Activated naive CD4-positive, alpha-beta T cell treated with Interleukin-2 at 50 U/mL for 16 hours (primary cell): ENCODE results near the gene LRRC53.

Source experiments
- DNase-seq: peaks from one replicate; pipeline ENCODE4 v3.0.0-alpha.2; 2020

LRRC53 gene, protein sequence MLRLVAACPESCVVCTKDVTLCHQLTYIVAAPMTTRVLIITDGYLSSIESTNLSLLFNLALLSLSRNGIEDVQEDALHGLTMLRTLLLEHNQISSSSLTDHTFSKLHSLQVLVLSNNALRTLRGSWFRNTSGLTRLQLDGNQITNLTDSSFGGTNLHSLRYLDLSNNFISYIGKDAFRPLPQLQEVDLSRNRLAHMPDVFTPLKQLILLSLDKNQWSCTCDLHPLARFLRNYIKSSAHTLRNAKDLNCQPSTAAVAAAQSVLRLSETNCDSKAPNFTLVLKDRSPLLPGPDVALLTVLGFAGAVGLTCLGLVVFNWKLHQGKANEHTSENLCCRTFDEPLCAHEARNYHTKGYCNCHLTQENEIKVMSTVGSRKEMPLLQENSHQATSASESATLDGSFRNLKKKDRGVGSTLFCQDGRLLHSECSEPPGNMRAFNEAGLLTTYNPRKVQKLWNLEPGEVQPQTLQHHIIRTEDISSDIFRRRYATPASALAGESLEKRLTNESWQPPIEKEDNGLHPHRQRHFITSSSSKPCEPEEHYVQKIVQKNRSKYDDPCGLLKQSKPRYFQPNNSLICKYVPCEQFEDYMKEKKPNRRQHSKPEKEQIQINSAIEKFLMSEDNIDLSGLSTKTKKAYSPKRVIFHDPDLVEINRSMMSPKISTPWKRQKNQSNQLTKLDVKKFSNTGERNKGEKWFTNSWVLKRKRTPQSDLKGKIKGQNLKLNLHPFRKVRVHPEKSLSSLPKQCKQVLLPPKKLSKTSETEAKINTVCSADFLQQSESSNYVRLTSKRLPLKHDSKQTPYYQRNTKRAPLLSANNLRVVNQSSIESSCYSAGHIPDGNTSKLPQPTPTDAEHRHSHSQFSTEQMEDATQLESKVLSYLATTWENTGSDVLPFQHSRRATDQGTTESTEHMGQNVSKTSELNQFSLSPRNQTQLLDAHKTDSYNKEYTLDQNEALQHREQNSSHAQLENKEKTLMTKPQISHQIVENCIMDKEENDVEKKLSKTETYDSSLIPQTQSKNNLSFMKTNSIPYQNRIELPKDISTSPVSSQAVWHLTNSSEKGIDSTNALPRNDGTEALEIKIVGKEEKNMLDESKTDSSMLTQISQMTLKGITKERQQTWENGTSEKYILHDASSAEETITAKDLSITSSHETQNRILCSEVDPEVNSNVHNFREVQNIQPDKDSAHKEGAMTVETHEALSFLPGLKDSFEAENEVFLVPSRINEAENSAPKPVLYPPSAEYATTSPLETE

GRCh38 chr1:74512170-74512915, at the start of gene LRRC53:
TSS of gene LRRC53 (minus strand) at chr1:74512611. CDS start at chr1:74483349, 29,262 bp downstream.
- DNase-seq, result no peak

GRCh38 chr1:74549932-74550331, 37.5 kb upstream of the LRRC53 start:
- DNase-seq, result no peak

DNA sequence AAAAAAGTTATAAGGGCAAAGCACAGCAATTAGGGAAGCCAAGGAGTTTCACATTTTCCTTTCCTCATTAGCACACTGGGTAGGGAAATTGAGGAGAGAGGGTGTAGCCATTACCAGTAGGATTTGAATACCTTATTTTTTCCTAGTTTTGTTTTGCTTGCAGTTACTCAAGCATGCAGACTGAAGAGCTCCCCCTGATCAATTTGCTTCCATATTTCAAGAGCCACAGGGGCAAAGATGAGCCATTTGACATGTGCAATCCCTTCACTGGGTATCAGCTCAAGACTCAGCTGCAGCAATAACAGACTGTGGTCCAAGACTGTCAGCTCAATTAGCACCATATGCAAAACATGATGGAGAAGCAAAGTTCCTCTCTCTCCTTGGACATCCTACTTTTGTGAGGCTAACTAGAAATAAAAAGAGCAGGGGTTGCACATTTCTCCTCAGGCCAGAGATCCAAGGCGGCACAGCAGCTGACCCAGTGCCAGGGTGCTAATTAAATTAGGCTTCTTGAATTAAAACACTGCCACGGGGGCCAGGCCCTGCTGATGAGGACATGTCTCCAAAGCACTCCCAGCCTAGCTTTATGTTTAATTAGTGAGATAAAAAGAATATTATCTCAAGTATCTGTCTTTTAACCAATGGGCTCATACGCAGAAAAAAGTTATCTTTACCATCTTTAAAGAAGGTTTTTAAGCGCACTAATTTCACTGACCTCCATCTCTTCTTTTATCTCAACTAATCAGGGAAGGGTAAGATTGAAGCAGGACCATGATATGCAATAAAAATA, 36.7 kb upstream of the LRRC53 start:
- DNase-seq, result no peak

DNA sequence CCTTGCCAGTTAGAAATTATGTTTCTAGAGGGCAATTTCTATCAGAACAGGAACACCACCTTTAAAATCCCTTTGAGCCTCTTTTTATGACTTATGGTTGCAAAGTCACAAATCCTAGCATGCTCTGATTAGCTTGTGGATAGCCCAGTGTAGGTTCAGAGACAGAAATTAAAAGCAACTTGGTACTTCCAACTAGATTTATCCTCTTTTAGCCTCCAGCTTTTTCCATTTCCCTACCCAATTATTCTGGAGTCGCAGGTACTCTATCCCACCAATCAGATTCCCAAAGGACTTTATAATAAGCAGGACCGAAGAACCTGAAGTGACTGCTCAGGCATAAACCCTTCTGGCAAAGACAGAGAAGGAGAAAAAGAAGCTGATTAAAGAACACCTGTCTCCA, 33.4 kb upstream of the LRRC53 start:
- no peak for DNase-seq

DNA sequence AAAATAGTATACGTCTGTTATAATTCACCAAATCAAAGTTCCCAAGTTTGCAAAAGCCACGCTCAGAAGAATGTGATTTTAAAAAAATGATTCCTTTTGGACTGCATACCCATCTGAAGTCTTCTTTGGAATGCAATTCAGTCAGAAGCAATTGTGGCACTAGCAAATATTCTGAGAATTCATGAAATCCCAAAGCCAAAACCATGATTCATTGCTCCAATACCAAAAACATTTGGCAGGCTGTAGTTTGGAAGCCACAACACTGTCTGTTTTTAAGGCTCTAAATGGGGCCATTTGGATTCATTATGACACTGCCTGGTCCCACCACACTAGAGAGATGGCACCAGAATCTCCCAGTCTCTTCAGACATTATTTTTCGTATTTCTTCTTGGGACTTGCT, 21.8 kb upstream of the LRRC53 start:
- no peak for DNase-seq

- DNase-seq, result no peak
Measured at GRCh38 chr1:74531796-74532195, 19.4 kb upstream of the LRRC53 start.

DNA sequence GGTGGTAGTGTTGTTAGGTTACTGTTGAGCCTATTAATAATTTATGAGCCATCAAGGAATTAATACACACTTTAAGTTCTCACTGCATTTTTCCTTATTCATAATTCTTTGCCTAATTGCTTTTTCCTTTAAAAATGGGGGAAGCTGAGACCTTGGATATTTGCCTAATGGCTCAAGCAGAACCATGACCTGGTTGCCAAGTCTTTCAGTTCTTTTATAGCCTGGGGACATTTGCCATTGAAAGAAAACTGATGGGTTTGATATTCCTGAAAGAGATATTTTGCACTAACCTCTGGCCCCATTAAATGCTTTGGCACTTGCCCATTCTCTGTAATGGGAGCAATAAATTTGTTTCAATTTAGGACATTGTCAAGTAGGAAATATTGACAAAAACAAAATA, 18.5 kb upstream of the LRRC53 start:
- DNase-seq, result no peak

GRCh38 chr1:74528123-74528522, 15.7 kb upstream of the LRRC53 start:
- no peak for DNase-seq

DNA sequence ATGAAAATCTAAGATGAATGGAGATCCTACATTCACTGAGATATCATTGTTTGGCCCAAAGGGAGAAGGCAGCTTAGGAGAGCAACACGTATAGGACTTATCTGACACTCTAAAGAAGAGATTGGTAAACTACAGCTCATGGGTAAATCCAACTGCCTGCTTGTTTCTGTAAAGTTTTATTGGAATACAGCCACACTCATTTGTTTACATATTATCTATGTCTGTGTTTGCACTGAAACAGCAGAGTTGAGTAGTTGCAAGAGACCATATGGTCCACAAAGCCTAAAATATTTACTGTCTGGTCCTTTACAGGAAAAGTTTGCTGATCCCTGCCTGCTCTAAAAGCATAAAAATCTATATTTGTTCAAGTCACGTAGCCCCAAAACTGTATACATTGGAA, 14.3 kb upstream of the LRRC53 start:
- no peak for DNase-seq

GRCh38 chr1:74523873-74524480, 11.6 kb upstream of the LRRC53 start:
- DNase-seq, result no peak

DNA sequence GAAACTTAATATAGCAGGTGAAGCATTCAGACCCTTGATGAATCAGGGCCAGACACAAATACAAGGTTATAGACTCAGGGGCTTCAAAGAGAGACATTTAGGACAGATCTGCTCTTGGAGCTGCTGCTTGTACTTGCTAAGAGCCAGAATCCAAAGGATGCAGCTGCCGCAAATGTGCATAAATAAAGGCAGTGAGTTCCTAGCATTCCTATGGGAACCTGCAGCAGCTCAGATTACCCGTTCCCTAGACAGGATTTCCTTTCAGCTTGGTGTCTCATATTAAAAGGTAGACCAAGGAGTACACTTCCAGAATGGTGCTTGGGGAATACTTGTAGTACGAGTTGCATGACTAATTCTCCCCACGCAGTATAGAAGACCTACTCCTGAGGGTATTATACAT, 9.7 kb upstream of the LRRC53 start:
- DNase-seq, result no peak

- no peak for DNase-seq
Measured at GRCh38 chr1:74517599-74518051, 5.2 kb upstream of the LRRC53 start.

GRCh38 chr1:74513411-74514300, 1.2 kb upstream of the LRRC53 start:
- no peak for DNase-seq

GRCh38 chr1:74508449-74508848, 4.0 kb downstream of the LRRC53 start:
- no peak for DNase-seq

DNA sequence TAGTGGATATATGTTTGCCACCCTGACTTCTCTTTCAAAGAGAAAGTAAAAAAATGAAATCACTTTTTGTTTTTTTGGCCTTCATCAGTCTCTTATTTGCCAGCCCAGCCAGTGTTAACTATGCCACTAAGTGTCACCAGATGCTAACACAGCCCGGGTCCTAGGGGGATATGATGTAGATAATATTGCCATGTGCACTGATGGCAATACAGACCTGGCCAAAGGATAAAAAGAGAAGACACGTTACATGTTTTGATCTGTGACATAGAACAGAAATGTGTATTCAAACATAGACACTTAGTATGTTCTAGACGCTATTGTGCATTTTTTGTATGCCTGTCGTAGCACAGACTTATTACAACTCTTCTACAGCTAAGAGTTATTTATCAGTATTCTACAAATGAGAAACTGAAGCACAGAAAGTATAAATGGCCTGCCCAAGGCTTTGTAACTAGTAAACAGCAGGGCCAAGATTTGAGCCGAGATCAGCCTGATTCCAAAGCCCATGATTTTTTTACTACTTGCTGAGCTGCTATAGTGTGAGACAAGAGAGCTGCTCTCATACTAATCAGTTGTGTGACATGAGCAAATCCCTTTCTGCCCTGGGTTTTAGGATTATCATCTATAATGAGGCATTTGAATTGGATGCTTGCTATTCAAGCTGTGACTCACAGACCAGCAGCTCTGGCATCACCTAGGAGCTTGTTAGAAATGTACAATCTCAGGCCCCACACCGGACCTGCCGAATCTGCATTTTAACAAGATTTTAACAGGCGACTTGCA, 6.3 kb downstream of the LRRC53 start:
- DNase-seq, result no peak

DNA sequence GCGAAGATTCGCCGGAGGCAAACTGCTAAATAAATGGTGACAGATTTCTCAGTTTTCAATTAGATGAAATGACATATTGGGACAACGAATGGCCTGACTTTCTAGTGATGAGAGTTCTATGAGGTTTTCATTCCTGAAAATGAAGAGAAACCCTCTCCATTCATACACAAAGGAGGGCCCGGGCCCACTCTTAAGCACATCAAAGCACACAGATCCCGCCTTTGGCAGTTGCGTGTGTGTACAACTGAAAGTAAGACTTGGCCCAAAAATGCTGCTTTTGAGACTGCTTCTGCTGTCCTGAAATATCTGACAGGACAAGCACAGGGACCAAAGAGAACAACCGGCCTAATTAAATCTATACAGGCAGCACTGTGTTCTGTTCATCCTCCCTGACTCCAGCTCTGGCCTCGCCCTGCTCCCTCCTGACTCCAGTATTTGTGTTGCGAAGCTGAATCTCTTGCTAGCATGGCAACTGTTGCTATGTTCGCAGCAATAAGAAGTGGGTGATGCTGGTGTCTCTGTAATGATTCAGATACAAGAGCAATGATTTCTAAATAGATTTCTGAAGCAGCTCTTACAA, 7.4 kb downstream of the LRRC53 start:
- DNase-seq, result no peak

- DNase-seq, result peak; percentile 35
Measured at GRCh38 chr1:74504125-74504932, 8.1 kb downstream of the LRRC53 start.

GRCh38 chr1:74502858-74503257, 9.6 kb downstream of the LRRC53 start:
- no peak for DNase-seq
